ENCODE measurements around the gene SUB1. TPM values are rescaled to one million over a fixed set of nuclear protein-coding genes. Genes with fewer than 3 reads are reported as not detected.
"Not testable (repeated sequence)": the region's sequence is repeated elsewhere in the genome, so short reads cannot be mapped to it uniquely, and the experiment has no call there.

SUB1 gene
- total RNA-seq, 1 experiment from 2014 or later, result 288 TPM

- Histone ChIP-seq H3K4me1 (ENCODE audit: insufficient read depth, low read length) (no peaks in the 10 kb centered on the region), H2BK5ac (ENCODE audit: insufficient read length, low read length) (no peak overlapping the region), H3K27ac (ENCODE audit: insufficient read length, low read depth, low read length) (no peak overlapping the region), H3K23me2 (ENCODE audit: insufficient read length, low read depth, low read length, poor library complexity, severe bottlenecking) (no peaks in the 10 kb centered on the region), H3K14ac (ENCODE audit: insufficient read depth, low read length) (no peak overlapping the region), H3K4me2 (ENCODE audit: insufficient read depth, insufficient read length, low read length) (no peak overlapping the region), H3K79me2 (ENCODE audit: insufficient read depth, low read length) (no peaks in the 10 kb centered on the region), H2BK20ac (ENCODE audit: low read depth, low read length, poor library complexity, severe bottlenecking) (no peak overlapping the region), H3T11ph (ENCODE audit: low read length) (no peak overlapping the region), H2BK15ac (ENCODE audit: low read depth, low read length) (no peak overlapping the region), H4K5ac (ENCODE audit: insufficient read length, low read depth, low read length) (no peak overlapping the region), H3K9ac (ENCODE audit: extremely low read depth, insufficient read length, low read length) (no peak overlapping the region), H3K18ac (ENCODE audit: insufficient read length, low read depth, low read length) (no peak overlapping the region), H4K20me1 (ENCODE audit: control insufficient read depth, insufficient read depth, insufficient read length) (no peaks in the 10 kb centered on the region), H4K8ac (replicated peaks; ENCODE audit: insufficient read length, low read depth, low read length) (no peak overlapping the region), H2AFZ (ENCODE audit: low read length) (no peak overlapping the region), H3K4ac (ENCODE audit: low read depth, low read length) (no peak overlapping the region), H3K27me3 (ENCODE audit: insufficient read depth, low read length) (no peaks in the 10 kb centered on the region), H2BK120ac (ENCODE audit: low read depth, low read length, poor library complexity, severe bottlenecking) (no peak overlapping the region), H3K23ac (ENCODE audit: insufficient read length, low read depth, low read length) (no peak overlapping the region), H4K91ac (ENCODE audit: insufficient read length, low read depth, low read length) (no peak overlapping the region), H3K56ac (ENCODE audit: insufficient read length, low read depth, low read length) (no peak overlapping the region), H2BK12ac (ENCODE audit: insufficient read length, low read depth, low read length) (no peak overlapping the region), H2AK5ac (ENCODE audit: insufficient read length, low read length) (no peak overlapping the region), H3K79me1 (ENCODE audit: insufficient read depth, low read depth, low read length, poor library complexity, severe bottlenecking) (no peaks in the 10 kb centered on the region), H3K9me3 (ENCODE audit: control insufficient read depth, low read depth, low read length) (no peaks in the 10 kb centered on the region)
- no peaks in the 10 kb centered on the region for H3K36me3 Mint-ChIP-seq (ENCODE audit: insufficient read depth in 1 of 3, low read depth in 3 of 3)
- H3K4me3 Mint-ChIP-seq, result no peak overlapping the region
- peaks cover 7 to 12% of the 10 kb centered on the region in 2 experiments; a peak in 3 of 4 replicates for H3K4me1 Mint-ChIP-seq
- WGBS (ENCODE audit: extremely low coverage, insufficient read length, low lambda C conversion rate), result no CpG with 5 or more reads among the region's 8 CpGs
- H3K27me3 Mint-ChIP-seq (ENCODE audit: low read depth), result no peaks in the 10 kb centered on the region; the same call in 1 of the 2 replicates
- peaks cover 0 to 3% of the 10 kb centered on the region in 2 experiments; a peak in 1 of 5 replicates for H3K9me3 Mint-ChIP-seq
- TF ChIP-seq, protein P1, sequence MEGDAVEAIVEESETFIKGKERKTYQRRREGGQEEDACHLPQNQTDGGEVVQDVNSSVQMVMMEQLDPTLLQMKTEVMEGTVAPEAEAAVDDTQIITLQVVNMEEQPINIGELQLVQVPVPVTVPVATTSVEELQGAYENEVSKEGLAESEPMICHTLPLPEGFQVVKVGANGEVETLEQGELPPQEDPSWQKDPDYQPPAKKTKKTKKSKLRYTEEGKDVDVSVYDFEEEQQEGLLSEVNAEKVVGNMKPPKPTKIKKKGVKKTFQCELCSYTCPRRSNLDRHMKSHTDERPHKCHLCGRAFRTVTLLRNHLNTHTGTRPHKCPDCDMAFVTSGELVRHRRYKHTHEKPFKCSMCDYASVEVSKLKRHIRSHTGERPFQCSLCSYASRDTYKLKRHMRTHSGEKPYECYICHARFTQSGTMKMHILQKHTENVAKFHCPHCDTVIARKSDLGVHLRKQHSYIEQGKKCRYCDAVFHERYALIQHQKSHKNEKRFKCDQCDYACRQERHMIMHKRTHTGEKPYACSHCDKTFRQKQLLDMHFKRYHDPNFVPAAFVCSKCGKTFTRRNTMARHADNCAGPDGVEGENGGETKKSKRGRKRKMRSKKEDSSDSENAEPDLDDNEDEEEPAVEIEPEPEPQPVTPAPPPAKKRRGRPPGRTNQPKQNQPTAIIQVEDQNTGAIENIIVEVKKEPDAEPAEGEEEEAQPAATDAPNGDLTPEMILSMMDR (conservative IDR thresholded peaks at IDR 0.05), result no peak
- no peak overlapping the region for H3K27ac Mint-ChIP-seq
- no peak for DNase-seq
These were observed 12.4 kb upstream of the SUB1 start for GRCh38 chr5:32572778-32573480.

GRCh38 chr5:32573481-32573854 is 11.9 kb upstream of the SUB1 start:
- H3T11ph ChIP-seq (ENCODE audit: low read length); H3K9me3 Mint-ChIP-seq; H4K5ac ChIP-seq (ENCODE audit: insufficient read length, low read depth, low read length); H3K79me1 ChIP-seq (ENCODE audit: insufficient read depth, low read depth, low read length, poor library complexity, severe bottlenecking); H2BK5ac ChIP-seq (ENCODE audit: insufficient read length, low read length); H3K27ac ChIP-seq (ENCODE audit: insufficient read length, low read depth, low read length); H2BK12ac ChIP-seq (ENCODE audit: insufficient read length, low read depth, low read length); H3K36me3 Mint-ChIP-seq (ENCODE audit: insufficient read depth in 1 of 3, low read depth in 3 of 3); H3K23me2 ChIP-seq (ENCODE audit: insufficient read length, low read depth, low read length, poor library complexity, severe bottlenecking); H3K27me3 Mint-ChIP-seq (ENCODE audit: low read depth); H2AK5ac ChIP-seq (ENCODE audit: insufficient read length, low read length); H2BK15ac ChIP-seq (ENCODE audit: low read depth, low read length); H2AFZ ChIP-seq (ENCODE audit: low read length); H3K4ac ChIP-seq (ENCODE audit: low read depth, low read length); H3K23ac ChIP-seq (ENCODE audit: insufficient read length, low read depth, low read length); H3K4me3 Mint-ChIP-seq; H3K14ac ChIP-seq (ENCODE audit: insufficient read depth, low read length); H3K79me2 ChIP-seq (ENCODE audit: insufficient read depth, low read length); H3K9me3 ChIP-seq (ENCODE audit: control insufficient read depth, low read depth, low read length); H3K18ac ChIP-seq (ENCODE audit: insufficient read length, low read depth, low read length); H3K4me1 ChIP-seq (ENCODE audit: insufficient read depth, low read length); H4K20me1 ChIP-seq (ENCODE audit: control insufficient read depth, insufficient read depth, insufficient read length); H3K27me3 ChIP-seq (ENCODE audit: insufficient read depth, low read length); H3K4me2 ChIP-seq (ENCODE audit: insufficient read depth, insufficient read length, low read length); DNase-seq; H4K8ac ChIP-seq (replicated peaks; ENCODE audit: insufficient read length, low read depth, low read length); H3K56ac ChIP-seq (ENCODE audit: insufficient read length, low read depth, low read length); H2BK120ac ChIP-seq (ENCODE audit: low read depth, low read length, poor library complexity, severe bottlenecking); H2BK20ac ChIP-seq (ENCODE audit: low read depth, low read length, poor library complexity, severe bottlenecking); H4K91ac ChIP-seq (ENCODE audit: insufficient read length, low read depth, low read length); H3K27ac Mint-ChIP-seq; H3K9ac ChIP-seq (ENCODE audit: extremely low read depth, insufficient read length, low read length): not testable (repeated sequence)
- no CpG with 5 or more reads among the region's 3 CpGs for WGBS (ENCODE audit: extremely low coverage, insufficient read length, low lambda C conversion rate)
- peaks cover 7 to 12% of the 10 kb centered on the region in 2 experiments; a peak in 3 of 4 replicates for H3K4me1 Mint-ChIP-seq

All from H9 (cell line).